Cardiac muscle cell (in vitro differentiated cells and primary cell): ENCODE measurements around the gene GHRHR. TPM values are rescaled to one million over a fixed set of nuclear protein-coding genes. Genes with fewer than 3 reads are reported as not detected.

Experiments used
- DNase-seq, 2 donors: peaks; one replicate each; pipeline versions ENCODE4 v3.0.0 to v3.0.0-alpha.2; 2010 to 2017; ENCODE audit warnings: low read depth in 1 of 2, low spot score in 1 of 2
- H3K27ac ChIP-seq: fragments of 200-600 bp; sonication (generic); 2 replicates; pipeline ENCODE4 v1.5.1; 2016
- H3K27me3 ChIP-seq: fragments of 200-600 bp; sonication (generic); 2 replicates; pipeline ENCODE4 v1.6.0; 2016; ENCODE audit warnings: control low read depth
- H3K36me3 ChIP-seq: fragments of 200-600 bp; sonication (generic); 2 replicates; pipeline ENCODE4 v1.5.1; 2016; ENCODE audit warnings: control low read depth
- H3K4me1 ChIP-seq: fragments of 200-600 bp; sonication (generic); 2 replicates; pipeline ENCODE4 v1.8.1; 2017; ENCODE audit warnings: low read depth, mild to moderate bottlenecking, mixed run types
- H3K4me3 ChIP-seq: fragments of 200-600 bp; sonication (generic); 2 replicates; pipeline ENCODE4 v1.5.1; 2016; ENCODE audit warnings: mild to moderate bottlenecking
- H3K9me3 ChIP-seq: fragments of 200-600 bp; sonication (generic); 2 replicates; pipeline ENCODE4 v1.5.1; 2017; ENCODE audit warnings: low read depth, mild to moderate bottlenecking, control low read depth
- polyA plus RNA-seq: library from polyadenylated mRNA; unstranded; fragments of >200 nt; fragmentation: Nextera tagmentation; extraction: Ambion mirVana; gene quantifications from 2 replicates; pipeline ENCODE4 v1.2.1, GENCODE V29; 2016
- total RNA-seq: library from RNA; depleted of rRNA; stranded (reverse); fragments of >200 nt; gene quantifications from 2 replicates; pipeline ENCODE4 v1.2.3, GENCODE V29; 2016
- TF ChIP-seq, protein P1 (sequence below): IDR thresholded peaks from 2 replicates; pipeline ENCODE4 v1.5.1; 2012; ENCODE audit warnings: low read depth, mild to moderate bottlenecking, low read length

Gene GHRHR
- total and polyA plus RNA-seq, 2 experiments from 2014 or later: not detected

DNA sequence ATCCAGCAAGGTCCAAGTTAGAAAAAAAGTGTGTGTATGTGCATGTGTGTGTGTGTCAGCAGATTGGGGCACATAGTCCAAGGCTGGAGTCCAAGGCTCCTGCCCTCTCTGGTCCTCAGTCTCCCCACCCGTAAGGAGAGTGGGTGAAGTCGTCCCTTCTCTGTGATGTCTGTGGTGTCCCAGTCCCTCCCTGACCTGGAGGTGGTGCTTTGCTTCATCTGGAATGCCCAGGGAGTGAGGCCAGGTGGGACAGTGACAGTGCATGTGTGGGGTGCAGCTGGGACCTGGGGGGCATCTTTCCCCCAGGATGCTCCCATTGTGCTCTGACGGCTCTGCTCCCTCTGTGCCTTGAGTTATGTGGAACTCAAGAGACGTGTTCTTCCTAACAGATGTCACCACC, 34.1 kb upstream of the GHRHR start:
- Histone ChIP-seq H3K27me3 (no peaks in the 10 kb centered on the region), H3K27ac (no peak overlapping the region), H3K4me1 (peaks cover 47% of the 10 kb centered on the region), H3K36me3 (no peaks in the 10 kb centered on the region), H3K9me3 (no peaks in the 10 kb centered on the region), H3K4me3 (no peak overlapping the region)
- no peak for DNase-seq
- TF ChIP-seq, protein P1, sequence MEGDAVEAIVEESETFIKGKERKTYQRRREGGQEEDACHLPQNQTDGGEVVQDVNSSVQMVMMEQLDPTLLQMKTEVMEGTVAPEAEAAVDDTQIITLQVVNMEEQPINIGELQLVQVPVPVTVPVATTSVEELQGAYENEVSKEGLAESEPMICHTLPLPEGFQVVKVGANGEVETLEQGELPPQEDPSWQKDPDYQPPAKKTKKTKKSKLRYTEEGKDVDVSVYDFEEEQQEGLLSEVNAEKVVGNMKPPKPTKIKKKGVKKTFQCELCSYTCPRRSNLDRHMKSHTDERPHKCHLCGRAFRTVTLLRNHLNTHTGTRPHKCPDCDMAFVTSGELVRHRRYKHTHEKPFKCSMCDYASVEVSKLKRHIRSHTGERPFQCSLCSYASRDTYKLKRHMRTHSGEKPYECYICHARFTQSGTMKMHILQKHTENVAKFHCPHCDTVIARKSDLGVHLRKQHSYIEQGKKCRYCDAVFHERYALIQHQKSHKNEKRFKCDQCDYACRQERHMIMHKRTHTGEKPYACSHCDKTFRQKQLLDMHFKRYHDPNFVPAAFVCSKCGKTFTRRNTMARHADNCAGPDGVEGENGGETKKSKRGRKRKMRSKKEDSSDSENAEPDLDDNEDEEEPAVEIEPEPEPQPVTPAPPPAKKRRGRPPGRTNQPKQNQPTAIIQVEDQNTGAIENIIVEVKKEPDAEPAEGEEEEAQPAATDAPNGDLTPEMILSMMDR: no peak

GRCh38 chr7:30930621-30931020, 33.1 kb upstream of the GHRHR start:
- Histone ChIP-seq H3K27me3 (no peaks in the 10 kb centered on the region), H3K36me3 (no peaks in the 10 kb centered on the region), H3K9me3 (no peaks in the 10 kb centered on the region), H3K4me1 (peaks cover 39% of the 10 kb centered on the region), H3K4me3 (no peak overlapping the region), H3K27ac (peak overlapping the region; percentile 54)
- DNase-seq: peak; percentile 56 to 92
- TF ChIP-seq, protein P1: no peak

DNA sequence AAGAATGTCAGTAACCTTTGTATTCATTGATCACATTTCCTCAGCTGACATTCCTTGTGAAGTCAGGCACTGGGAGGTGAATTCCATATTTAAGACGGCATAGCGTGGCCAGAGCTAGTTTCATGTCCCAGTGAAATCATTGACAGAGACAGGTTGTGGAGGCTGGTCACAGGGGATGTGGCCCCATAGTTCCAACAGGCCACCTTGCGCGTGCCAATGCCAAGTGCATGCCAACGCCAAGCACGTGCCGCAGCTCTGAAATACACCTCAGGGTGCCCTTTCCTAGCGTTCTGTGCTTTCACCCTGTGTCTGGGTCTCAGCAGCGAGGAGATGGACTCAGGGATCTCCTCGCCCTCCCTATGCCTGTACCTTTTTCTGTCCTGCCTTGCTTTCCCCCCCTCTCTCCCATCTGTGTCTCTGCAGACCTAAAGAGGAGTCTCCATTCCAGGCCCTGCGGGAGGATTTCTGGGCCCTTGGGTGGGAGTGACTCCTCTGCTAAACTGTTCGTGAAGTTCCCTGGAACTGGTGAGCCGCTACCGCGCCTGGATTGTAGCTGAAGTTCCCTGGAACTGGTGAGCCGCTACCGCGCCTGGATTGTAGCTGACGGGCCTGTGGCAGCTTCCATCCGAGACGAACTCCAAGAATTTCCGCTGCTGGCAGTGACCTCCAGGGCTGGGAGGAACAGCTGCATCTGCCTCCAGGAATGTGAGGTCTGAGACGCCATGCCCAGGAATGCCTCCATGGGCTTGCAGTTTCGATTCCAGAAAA, 32.4 kb upstream of the GHRHR start:
- no peaks in the 10 kb centered on the region for H3K36me3 ChIP-seq
- no peaks in the 10 kb centered on the region for H3K27me3 ChIP-seq
- peak in 1 of 2 donors; percentile 80 for DNase-seq
- H3K4me3 ChIP-seq: no peak overlapping the region
- H3K9me3 ChIP-seq: no peaks in the 10 kb centered on the region
- H3K4me1 ChIP-seq: peaks cover 33% of the 10 kb centered on the region
- TF ChIP-seq, protein P1: no peak
- peak overlapping the region; percentile 54 for H3K27ac ChIP-seq

DNA sequence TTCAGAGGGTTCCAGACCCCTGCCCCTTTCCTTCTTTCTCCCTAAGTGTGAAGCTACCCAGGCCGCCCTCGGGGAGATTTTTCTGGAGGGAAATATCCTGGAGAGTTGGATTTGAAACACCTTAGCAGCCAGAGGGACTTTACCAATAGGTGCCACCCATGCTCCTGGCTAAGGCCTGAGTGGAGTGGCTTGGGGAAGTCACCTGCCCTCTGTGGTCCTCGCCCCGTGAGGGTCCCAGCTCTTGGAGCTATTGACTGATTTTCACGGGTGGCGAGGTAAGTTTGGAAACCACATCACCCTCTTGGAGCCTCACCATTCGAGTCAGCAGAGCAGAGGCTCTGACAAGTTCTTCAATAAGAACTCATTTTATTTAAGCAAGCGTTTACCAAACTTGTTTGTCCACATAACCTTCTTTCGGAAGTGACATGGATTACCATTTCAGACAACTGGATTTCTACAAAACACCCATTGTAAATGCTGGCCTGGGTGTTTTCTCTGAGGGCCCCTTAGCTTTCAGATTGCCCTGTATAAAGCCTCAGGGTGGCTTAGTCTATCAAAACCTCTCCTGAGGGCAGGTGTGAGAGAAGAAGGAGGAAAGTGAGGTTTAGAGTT, 31.7 kb upstream of the GHRHR start:
- TF ChIP-seq, protein P1: no peak
- no peak for DNase-seq
- Histone ChIP-seq H3K9me3 (no peaks in the 10 kb centered on the region), H3K36me3 (no peaks in the 10 kb centered on the region), H3K27ac (no peak overlapping the region), H3K27me3 (no peaks in the 10 kb centered on the region), H3K4me1 (peaks cover 33% of the 10 kb centered on the region), H3K4me3 (no peak overlapping the region)

DNA sequence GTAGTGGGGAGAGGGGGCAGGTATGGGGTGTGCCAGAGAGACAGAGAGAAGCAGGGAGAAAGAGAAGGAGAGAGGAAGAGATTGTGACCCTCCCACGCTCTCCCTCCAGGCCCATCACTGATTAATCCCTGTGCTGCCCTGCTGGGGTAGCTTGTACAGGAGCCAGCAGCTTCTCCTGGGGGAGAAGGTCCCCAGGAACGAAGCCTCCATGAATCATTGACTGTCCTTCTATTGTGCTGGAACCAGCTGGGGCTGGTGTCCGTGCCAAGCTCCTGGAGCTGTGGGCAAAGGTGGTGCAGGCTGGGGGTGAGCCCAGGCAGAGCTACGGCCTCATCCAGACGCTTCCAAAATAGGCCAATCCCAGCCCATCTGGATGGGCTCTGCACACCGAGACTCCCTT, 31.2 kb upstream of the GHRHR start:
- peaks cover 33% of the 10 kb centered on the region for H3K4me1 ChIP-seq
- H3K4me3 ChIP-seq: no peak overlapping the region
- H3K27ac ChIP-seq: no peak overlapping the region
- H3K36me3 ChIP-seq: no peaks in the 10 kb centered on the region
- H3K27me3 ChIP-seq: no peaks in the 10 kb centered on the region
- no peaks in the 10 kb centered on the region for H3K9me3 ChIP-seq
- DNase-seq: no peak
- TF ChIP-seq, protein P1: no peak
